ENCODE results near the gene DENND6B.

DENND6B gene

GRCh38 chr22:50267591-50268390, 59.0 kb downstream of the DENND6B start:
- H3K27ac Mint-ChIP-seq = no peak overlapping the region
- H3K27me3 Mint-ChIP-seq = no peaks in the 10 kb centered on the region
- peaks cover 3% of the 10 kb centered on the region for H3K4me1 Mint-ChIP-seq
- H3K4me3 Mint-ChIP-seq = no peak overlapping the region
- no peaks in the 10 kb centered on the region for H3K9me3 Mint-ChIP-seq
- no peaks in the 10 kb centered on the region for H3K36me3 Mint-ChIP-seq

DNA sequence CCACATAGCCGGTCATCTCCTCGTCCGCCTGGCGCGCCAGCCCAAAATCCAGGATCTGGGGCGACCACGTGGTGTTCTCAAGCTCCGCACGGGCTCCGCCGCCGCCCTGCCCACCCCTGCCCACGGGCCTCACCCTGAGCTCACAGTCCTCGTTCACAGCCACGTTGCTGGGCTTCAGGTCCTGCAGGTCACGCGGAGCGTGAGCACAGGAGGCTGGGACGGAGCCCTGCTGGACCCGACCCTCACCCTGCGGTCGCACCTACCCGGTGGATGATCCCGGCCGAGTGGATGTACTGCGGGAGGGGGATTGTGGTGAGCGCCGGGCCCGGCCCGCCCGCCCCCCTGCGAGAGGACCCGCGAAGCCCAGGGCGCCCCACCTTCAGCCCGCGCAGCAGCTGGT, 59.8 kb downstream of the DENND6B start:
- Mint-ChIP-seq H3K4me3 (no peak overlapping the region), H3K36me3 (no peaks in the 10 kb centered on the region), H3K27ac (no peak overlapping the region), H3K9me3 (no peaks in the 10 kb centered on the region), H3K4me1 (peaks cover 7% of the 10 kb centered on the region), H3K27me3 (peaks cover 5% of the 10 kb centered on the region)

DNA sequence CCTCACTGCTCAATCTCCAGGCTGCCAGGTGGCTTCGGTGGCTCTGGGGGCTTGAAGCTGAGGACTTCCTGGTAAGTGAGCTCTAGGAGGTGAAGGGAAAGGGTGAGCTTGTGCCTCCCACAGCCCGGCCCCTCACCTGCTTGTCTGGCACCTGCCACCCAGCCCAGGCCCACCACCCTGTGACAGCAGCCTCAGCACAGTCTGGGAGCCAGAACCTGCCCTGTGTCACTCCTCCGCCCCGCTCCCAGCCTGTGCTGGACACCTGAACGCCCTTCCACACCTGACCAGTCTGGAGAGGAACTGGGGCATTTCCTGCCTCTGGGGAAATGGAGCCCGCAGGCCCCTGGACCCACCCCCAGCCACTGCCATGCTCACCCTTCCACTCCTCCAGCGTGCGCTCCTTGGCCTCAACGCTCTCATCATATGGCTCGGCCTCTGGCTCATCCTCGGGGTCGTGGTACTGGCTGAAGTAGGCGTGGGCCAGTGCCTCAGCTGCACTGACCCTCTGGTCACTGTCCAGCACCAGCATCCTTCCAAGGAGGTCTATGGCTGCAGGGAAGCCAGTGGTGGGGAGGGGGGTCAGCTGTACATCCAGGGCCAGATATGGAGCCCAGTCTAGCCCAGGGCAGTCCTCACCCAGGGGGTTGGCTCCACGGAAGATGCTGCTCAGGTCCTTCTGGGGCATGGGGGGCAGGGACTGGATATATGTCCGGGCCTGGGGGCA, 61.7 kb downstream of the DENND6B start:
- no peak overlapping the region for H3K27ac Mint-ChIP-seq
- peaks cover 8% of the 10 kb centered on the region for H3K4me1 Mint-ChIP-seq
- no peak overlapping the region for H3K4me3 Mint-ChIP-seq
- peaks cover 6% of the 10 kb centered on the region for H3K27me3 Mint-ChIP-seq
- H3K9me3 Mint-ChIP-seq = no peaks in the 10 kb centered on the region
- no peaks in the 10 kb centered on the region for H3K36me3 Mint-ChIP-seq

- Mint-ChIP-seq H3K27me3 (peaks cover 6% of the 10 kb centered on the region), H3K36me3 (no peaks in the 10 kb centered on the region), H3K4me1 (peaks cover 8% of the 10 kb centered on the region), H3K9me3 (no peaks in the 10 kb centered on the region), H3K4me3 (no peak overlapping the region), H3K27ac (no peak overlapping the region)
Observed at GRCh38 chr22:50264104-50264745, 62.6 kb downstream of the DENND6B start.

DNA sequence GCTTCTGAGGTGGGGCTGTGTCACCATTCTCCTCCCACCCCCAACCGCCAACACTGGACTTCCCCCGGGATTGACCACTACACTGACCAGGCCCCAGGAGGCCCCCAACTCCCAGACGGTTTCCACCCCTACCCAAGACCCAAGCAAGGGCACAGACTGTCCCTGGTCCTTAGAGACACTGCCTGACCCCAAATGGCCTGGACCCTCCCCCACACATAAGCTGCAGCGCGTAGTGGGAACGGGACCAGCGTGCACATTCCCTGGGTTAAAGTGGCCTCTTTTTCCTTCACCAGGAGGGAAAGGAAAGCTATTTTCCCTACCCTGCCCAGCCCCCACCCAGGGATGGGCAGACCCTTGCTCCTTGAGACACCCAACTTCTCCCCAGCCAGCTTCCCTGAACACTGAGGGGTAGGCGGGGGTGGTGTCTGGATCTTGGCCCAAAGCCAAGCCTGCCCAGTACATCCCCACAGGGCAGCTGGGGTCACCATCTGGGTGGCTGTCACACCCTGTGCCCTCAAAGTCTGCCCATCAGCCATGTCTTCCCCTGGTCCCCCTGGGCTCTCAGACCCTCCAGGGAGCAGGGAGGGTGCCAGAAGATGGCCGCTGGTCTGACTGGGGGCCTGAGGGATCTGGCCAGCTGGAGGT, 63.7 kb downstream of the DENND6B start:
- peak overlapping the region; percentile 26 for H3K4me3 Mint-ChIP-seq
- H3K4me1 Mint-ChIP-seq = peaks cover 6% of the 10 kb centered on the region
- no peaks in the 10 kb centered on the region for H3K9me3 Mint-ChIP-seq
- H3K36me3 Mint-ChIP-seq = no peaks in the 10 kb centered on the region
- H3K27ac Mint-ChIP-seq = no peak overlapping the region
- H3K27me3 Mint-ChIP-seq = peaks cover 8% of the 10 kb centered on the region

DNA sequence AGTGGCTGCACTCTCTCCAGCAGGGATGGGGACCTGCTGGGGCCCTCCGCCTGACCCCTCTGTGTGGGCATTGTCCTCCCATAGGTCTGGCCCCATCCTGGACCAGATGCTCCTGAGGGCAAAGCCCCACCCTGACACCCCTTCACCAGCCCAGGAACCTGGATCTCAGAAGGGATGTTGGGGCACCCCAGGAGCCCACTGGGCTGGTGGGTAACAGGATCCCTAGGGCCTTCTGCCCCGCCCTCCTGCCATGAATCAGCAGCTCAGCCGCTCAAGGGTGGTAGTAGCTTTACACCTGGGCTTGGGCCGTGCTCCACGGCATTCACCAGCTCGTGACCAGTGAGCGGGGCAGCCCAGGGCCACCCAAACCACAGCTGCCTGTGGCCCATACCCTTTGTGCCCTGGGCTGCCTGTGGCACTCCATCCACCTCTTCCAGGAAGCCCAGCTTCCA, 64.3 kb downstream of the DENND6B start:
- Mint-ChIP-seq H3K4me3 (peak overlapping the region; percentile 51), H3K27me3 (peaks cover 8% of the 10 kb centered on the region), H3K9me3 (no peaks in the 10 kb centered on the region), H3K27ac (peak overlapping the region; percentile 46), H3K4me1 (peaks cover 6% of the 10 kb centered on the region), H3K36me3 (no peaks in the 10 kb centered on the region)

- Mint-ChIP-seq H3K4me1 (peaks cover 6% of the 10 kb centered on the region), H3K27me3 (peaks cover 9% of the 10 kb centered on the region), H3K9me3 (no peaks in the 10 kb centered on the region), H3K27ac (peak within 1 kb of the TSS; percentile 46), H3K4me3 (peak within 1 kb of the TSS; percentile 51), H3K36me3 (no peaks in the 10 kb centered on the region)
Observed at GRCh38 chr22:50261615-50262459, 65.0 kb downstream of the DENND6B start, which contains the start of gene MAPK12. Gene MAPK12, minus strand, starts transcription at chr22:50261683. Its CDS starts 174 bp downstream, at chr22:50261509.

DNA sequence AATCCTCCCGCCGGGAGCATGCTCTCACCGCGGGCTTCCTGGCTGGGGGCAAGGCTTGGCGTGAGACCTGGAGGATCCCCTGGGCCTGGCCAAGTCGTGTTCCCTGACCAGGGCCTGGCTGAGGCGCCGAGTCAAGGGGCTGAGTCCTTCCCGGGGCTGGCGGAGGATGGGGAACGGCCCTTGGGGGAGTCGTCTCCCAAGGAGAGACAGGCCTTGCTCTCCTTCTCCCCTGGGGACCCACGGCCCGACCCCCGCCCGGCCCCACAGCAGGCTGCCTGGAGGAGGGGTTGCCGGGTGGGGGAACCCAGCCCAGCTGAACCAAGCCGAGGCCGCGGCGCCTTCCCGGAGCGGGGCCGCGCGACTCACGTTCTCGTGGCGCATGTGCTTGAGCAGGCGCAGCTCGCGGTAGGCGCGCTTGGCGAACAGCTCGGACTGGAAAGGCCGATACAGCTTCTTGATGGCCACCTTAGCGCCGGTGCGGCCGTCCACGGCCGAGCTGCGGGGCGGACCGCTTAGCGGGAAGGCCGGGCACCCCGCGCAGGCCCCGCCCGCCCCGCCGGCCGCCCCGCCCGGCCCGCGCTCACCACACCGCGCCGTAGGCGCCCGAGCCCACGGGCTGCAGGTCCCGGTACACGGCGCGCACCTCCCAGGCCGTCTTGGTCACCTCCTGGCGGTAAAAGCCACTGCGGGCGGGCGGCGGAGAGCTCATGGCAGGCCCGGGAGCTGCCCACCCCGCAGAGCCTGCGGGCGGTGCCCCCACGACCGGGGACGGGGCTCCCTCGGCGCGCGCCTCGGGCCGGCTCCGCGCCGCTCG, 65.8 kb downstream of the DENND6B start:
- H3K36me3 Mint-ChIP-seq = no peaks in the 10 kb centered on the region
- H3K4me1 Mint-ChIP-seq = peaks cover 6% of the 10 kb centered on the region
- no peak overlapping the region for H3K27ac Mint-ChIP-seq
- peaks cover 9% of the 10 kb centered on the region for H3K27me3 Mint-ChIP-seq
- peak overlapping the region; percentile 23 for H3K4me3 Mint-ChIP-seq
- no peaks in the 10 kb centered on the region for H3K9me3 Mint-ChIP-seq

GRCh38 chr22:50260434-50260800, 66.4 kb downstream of the DENND6B start:
- Mint-ChIP-seq H3K27me3 (peaks cover 9% of the 10 kb centered on the region), H3K36me3 (no peaks in the 10 kb centered on the region), H3K9me3 (no peaks in the 10 kb centered on the region), H3K4me3 (no peak overlapping the region), H3K4me1 (peaks cover 6% of the 10 kb centered on the region), H3K27ac (no peak overlapping the region)

GRCh38 chr22:50259302-50259701, 67.5 kb downstream of the DENND6B start:
- H3K27ac Mint-ChIP-seq = no peak overlapping the region
- H3K4me1 Mint-ChIP-seq = peaks cover 6% of the 10 kb centered on the region
- peaks cover 9% of the 10 kb centered on the region for H3K27me3 Mint-ChIP-seq
- no peaks in the 10 kb centered on the region for H3K9me3 Mint-ChIP-seq
- H3K36me3 Mint-ChIP-seq = no peaks in the 10 kb centered on the region
- H3K4me3 Mint-ChIP-seq = no peak overlapping the region

Data from activated naive CD4-positive, alpha-beta T cell treated with anti-CD3 and anti-CD28 coated beads, Interleukin-2, amount 50 U/mL, for 24 hours (primary cell).